HFFc6 (cell line): ENCODE results near the gene PDGFRB. TPM values are rescaled to one million over a fixed set of nuclear protein-coding genes. Genes with fewer than 3 reads are reported as not detected.

Experiments
- DNase-seq: peaks from one replicate; pipeline ENCODE4 v3.0.0-alpha.2; 2018
- H3K27ac Mint-ChIP-seq: 2 replicates; pipeline ENCODE4 v1.8.0; 2020; ENCODE audit warnings: mild to moderate bottlenecking, mixed read lengths
- H3K27me3 Mint-ChIP-seq: 2 replicates; pipeline ENCODE4 v1.8.0; 2021; ENCODE audit warnings: mild to moderate bottlenecking, moderate library complexity, mixed read lengths; ENCODE audit not compliant: insufficient read depth
- H3K36me3 Mint-ChIP-seq: 2 replicates; pipeline ENCODE4 v1.8.0; 2021; ENCODE audit warnings: low read depth, mixed read lengths
- H3K4me1 Mint-ChIP-seq: 2 replicates; pipeline ENCODE4 v1.8.0; 2020; ENCODE audit warnings: low read depth, mixed read lengths
- H3K4me3 Mint-ChIP-seq: 2 replicates; pipeline ENCODE4 v1.8.0; 2020; ENCODE audit warnings: mild to moderate bottlenecking, moderate library complexity, mixed read lengths
- H3K9me3 Mint-ChIP-seq: 2 replicates; pipeline ENCODE4 v1.8.0; 2020; ENCODE audit warnings: mild to moderate bottlenecking, mixed read lengths
- total RNA-seq, 6 experiments: library from RNA; stranded (reverse); fragmentation: NEBNext Ultra II Directional; extraction: Animal tissue kit (Norgen Biotek cat#: 25700); gene quantifications; 2 replicates in 1 of 6; 3 replicates in 5 of 6; pipeline ENCODE4 v1.2.3, GENCODE V29; 2021
- TF ChIP-seq, protein P1 (sequence below): fragments of 200-600 bp; sonication (generic); IDR thresholded peaks from 2 replicates; pipeline ENCODE4 v1.5.0; 2021; ENCODE audit warnings: antibody characterized with exemption, mild to moderate bottlenecking

PDGFRB gene
- total RNA-seq, 6 experiments from 2014 or later, result 137 to 208 (median 180) TPM

DNA sequence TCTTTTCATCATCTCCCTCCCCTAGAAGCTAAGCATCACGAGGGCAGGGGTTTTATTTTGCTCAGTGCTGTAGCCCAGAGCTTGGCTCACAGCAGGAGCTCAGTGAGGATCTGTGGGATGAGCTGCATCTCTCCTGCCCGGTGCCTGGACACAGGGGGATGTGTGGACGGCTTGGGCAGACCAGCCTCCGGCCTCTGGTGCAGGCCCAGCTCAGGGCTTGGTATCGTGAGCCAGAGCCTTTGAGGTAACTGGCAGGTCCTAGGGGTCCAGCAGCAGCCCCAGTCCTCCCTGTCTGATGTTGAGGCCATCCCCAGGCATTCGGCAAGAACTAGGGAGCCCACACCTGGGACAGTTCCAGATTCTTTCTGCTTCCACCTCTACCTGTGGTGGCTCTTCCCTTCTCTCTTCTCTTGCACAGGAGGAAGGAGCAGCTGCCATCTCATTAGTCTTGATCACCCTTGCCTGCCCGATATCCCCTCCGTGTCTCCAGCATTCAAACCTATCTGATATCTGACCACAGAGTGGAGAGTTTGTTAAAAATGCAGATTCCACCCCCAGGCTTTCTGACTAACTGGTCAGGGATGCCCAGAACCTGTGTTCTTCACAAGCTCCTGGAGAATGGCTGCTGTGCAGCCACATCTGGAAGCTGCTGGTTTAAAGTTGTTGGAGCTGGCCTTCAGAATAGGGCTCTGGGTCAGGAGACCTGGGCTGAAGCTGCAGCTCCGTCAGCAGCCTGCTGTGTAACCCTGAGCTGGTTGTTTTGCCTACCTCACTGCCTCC lies 26.3 kb upstream of the PDGFRB start:
- Mint-ChIP-seq H3K27me3 (peaks cover 19% of the 10 kb centered on the region), H3K36me3 (no peaks in the 10 kb centered on the region), H3K4me1 (peaks cover 22% of the 10 kb centered on the region), H3K27ac (no peak overlapping the region), H3K4me3 (no peak overlapping the region), H3K9me3 (no peaks in the 10 kb centered on the region)
- TF ChIP-seq, protein P1, sequence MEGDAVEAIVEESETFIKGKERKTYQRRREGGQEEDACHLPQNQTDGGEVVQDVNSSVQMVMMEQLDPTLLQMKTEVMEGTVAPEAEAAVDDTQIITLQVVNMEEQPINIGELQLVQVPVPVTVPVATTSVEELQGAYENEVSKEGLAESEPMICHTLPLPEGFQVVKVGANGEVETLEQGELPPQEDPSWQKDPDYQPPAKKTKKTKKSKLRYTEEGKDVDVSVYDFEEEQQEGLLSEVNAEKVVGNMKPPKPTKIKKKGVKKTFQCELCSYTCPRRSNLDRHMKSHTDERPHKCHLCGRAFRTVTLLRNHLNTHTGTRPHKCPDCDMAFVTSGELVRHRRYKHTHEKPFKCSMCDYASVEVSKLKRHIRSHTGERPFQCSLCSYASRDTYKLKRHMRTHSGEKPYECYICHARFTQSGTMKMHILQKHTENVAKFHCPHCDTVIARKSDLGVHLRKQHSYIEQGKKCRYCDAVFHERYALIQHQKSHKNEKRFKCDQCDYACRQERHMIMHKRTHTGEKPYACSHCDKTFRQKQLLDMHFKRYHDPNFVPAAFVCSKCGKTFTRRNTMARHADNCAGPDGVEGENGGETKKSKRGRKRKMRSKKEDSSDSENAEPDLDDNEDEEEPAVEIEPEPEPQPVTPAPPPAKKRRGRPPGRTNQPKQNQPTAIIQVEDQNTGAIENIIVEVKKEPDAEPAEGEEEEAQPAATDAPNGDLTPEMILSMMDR, result no peak
- DNase-seq, result no peak

DNA sequence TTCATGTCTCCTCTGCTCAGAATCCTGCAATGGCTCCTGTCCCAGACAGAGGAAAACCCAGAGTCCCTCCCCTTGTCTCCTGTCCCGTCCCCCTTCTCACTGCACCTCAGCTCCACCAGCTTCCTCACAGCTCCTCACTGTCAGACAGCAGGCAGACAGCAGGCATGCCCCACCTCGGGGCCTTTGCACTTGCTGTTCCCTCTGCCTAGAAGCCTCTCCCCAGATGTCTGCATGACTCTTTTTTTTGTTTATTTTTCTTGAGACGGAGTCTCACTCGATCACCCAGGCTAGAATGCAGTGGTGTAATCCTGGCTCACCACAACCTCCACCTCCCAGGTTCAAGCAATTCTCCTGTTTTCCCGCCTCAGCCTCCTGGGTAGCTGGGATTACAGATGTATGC lies 25.4 kb upstream of the PDGFRB start:
- H3K4me3 Mint-ChIP-seq, result no peak overlapping the region
- peaks cover 19% of the 10 kb centered on the region for H3K27me3 Mint-ChIP-seq
- H3K36me3 Mint-ChIP-seq, result no peaks in the 10 kb centered on the region
- peaks cover 22% of the 10 kb centered on the region for H3K4me1 Mint-ChIP-seq
- peak; percentile 19 for DNase-seq
- H3K27ac Mint-ChIP-seq, result no peak overlapping the region
- no peaks in the 10 kb centered on the region for H3K9me3 Mint-ChIP-seq
- TF ChIP-seq, protein P1, result no peak

DNA sequence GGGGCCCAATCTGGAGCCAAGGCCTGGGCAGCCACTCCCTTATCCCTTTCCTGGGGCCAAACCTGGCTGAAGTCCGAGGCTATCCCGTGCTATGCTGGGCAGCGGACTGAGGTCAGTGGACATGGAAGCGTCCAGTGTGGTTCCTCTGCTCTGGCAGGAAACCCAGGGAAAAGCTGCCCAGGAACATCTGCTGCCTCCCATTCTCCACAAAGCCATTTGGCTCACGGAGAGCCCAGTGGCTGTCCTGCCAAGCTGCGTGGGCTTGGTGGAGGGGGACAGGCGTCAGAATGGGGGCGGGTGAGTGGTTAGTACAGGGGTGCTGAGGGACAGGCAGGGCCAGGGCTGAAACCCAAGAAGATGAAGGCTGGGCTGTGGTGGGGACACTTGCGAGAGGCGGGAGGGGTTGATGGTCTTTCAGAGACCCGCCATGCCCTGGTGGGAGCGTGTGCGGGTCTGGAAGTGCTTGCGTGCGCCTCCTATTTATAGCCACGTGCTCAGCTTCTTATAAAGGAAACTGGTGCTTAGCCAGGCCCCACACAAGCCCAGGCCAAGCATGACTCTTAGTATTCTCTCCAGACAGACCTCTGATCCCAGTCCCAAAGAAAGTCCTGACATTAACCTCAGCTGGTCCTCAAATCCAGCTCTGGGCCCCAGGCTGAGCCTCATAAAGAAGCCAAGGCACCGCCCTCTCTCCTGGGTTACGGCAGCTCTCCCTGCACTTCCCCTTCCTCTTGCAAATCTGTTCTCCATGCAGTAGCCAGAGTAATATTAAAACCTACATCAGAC lies 24.8 kb upstream of the PDGFRB start:
- Mint-ChIP-seq H3K27ac (no peak overlapping the region), H3K27me3 (peaks cover 19% of the 10 kb centered on the region), H3K4me3 (no peak overlapping the region), H3K9me3 (no peaks in the 10 kb centered on the region), H3K4me1 (peaks cover 23% of the 10 kb centered on the region), H3K36me3 (no peaks in the 10 kb centered on the region)
- no peak for DNase-seq
- TF ChIP-seq, protein P1, result no peak

DNA sequence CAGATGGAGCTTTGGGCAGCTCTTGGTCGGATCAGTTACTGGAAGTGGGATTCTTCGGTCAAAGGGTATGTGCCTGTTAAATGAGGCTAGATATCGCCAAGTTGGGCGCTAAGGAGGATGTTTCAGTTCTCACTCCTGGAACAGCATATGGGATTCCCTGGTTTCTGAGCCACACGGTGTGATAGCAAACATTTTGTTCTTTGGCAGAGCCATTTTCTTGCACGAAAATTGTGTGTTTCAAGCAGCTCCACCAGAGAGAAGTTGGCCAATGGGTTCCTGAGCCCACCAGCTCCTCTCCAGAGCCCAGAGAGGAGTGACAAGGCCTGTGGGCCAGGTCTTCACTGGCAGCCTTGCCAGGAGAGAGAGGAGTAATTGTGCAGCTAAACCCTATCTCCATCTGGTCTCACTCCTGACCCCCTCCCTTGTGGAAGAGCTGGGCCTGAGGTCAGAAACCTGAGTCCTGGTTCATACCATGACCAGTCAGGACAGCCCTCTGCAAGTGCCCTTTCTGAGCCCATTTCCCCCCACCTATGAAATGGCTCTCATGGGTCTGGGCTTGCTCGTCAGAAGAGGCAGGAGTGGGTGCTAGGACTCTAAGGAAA lies 23.5 kb upstream of the PDGFRB start:
- H3K27me3 Mint-ChIP-seq, result peaks cover 15% of the 10 kb centered on the region
- TF ChIP-seq, protein P1, result no peak
- H3K4me3 Mint-ChIP-seq, result no peak overlapping the region
- no peaks in the 10 kb centered on the region for H3K9me3 Mint-ChIP-seq
- H3K36me3 Mint-ChIP-seq, result no peaks in the 10 kb centered on the region
- no peak overlapping the region for H3K27ac Mint-ChIP-seq
- peaks cover 28% of the 10 kb centered on the region for H3K4me1 Mint-ChIP-seq
- no peak for DNase-seq

DNA sequence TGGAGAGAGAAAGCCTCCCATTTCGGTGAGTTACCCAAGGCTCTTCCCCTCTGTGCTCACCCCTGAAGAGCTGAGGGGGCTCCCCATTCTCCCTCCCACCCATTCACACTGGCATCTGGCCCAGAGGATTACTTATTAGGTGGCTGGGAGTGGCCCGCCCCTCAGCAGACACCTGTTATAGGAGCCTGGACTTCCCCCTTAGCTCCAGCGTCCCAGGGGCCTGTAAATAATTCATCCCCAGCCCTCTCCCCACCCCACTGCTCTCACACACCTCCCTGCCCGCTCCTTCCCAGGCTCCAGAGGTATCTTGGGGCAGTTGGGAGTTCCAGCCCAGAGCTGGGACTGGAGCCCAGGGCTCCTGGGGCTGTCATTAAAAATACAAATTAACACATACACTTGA lies 22.6 kb upstream of the PDGFRB start:
- TF ChIP-seq, protein P1, result no peak
- H3K4me1 Mint-ChIP-seq, result peaks cover 28% of the 10 kb centered on the region
- no peaks in the 10 kb centered on the region for H3K9me3 Mint-ChIP-seq
- peaks cover 15% of the 10 kb centered on the region for H3K27me3 Mint-ChIP-seq
- no peak overlapping the region for H3K4me3 Mint-ChIP-seq
- DNase-seq, result no peak
- H3K36me3 Mint-ChIP-seq, result no peaks in the 10 kb centered on the region
- H3K27ac Mint-ChIP-seq, result no peak overlapping the region
